Gastroesophageal sphincter (tissue), 3 donors: ENCODE results near the gene GAREM1.

Source experiments
- EP300 ChIP-seq: sonication (generic); formaldehyde crosslinking; IDR thresholded peaks from one replicate; pipeline ENCODE4 v1.6.1; 2017; ENCODE audit warnings: antibody characterized with exemption, mild to moderate bottlenecking
- TF ChIP-seq, protein P1 (sequence below), 4 experiments: fragments of 200-600 bp in 2 of 4; fragments of 450-650 bp in 2 of 4; sonication (generic) in 1 of 4; IDR thresholded peaks; one replicate each; pipeline ENCODE4 v1.5.1; 2017 to 2019; ENCODE audit warnings: antibody characterized with exemption in 4 of 4, mild to moderate bottlenecking in 2 of 4, moderate library complexity in 2 of 4

- TF ChIP-seq, protein P1, sequence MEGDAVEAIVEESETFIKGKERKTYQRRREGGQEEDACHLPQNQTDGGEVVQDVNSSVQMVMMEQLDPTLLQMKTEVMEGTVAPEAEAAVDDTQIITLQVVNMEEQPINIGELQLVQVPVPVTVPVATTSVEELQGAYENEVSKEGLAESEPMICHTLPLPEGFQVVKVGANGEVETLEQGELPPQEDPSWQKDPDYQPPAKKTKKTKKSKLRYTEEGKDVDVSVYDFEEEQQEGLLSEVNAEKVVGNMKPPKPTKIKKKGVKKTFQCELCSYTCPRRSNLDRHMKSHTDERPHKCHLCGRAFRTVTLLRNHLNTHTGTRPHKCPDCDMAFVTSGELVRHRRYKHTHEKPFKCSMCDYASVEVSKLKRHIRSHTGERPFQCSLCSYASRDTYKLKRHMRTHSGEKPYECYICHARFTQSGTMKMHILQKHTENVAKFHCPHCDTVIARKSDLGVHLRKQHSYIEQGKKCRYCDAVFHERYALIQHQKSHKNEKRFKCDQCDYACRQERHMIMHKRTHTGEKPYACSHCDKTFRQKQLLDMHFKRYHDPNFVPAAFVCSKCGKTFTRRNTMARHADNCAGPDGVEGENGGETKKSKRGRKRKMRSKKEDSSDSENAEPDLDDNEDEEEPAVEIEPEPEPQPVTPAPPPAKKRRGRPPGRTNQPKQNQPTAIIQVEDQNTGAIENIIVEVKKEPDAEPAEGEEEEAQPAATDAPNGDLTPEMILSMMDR (IDR thresholded peaks at IDR 0.05) = no peak
- no peak for TF ChIP-seq EP300
Observed at GRCh38 chr18:32455361-32455760, 15.3 kb downstream of the GAREM1 start.
